ENCODE data around the gene CBR1. TPM values are rescaled to one million over a fixed set of nuclear protein-coding genes. Genes with fewer than 3 reads are reported as not detected.

Gene CBR1
- polyA plus RNA-seq, 3 donors = 36.9 to 114 (median 100) TPM

DNA sequence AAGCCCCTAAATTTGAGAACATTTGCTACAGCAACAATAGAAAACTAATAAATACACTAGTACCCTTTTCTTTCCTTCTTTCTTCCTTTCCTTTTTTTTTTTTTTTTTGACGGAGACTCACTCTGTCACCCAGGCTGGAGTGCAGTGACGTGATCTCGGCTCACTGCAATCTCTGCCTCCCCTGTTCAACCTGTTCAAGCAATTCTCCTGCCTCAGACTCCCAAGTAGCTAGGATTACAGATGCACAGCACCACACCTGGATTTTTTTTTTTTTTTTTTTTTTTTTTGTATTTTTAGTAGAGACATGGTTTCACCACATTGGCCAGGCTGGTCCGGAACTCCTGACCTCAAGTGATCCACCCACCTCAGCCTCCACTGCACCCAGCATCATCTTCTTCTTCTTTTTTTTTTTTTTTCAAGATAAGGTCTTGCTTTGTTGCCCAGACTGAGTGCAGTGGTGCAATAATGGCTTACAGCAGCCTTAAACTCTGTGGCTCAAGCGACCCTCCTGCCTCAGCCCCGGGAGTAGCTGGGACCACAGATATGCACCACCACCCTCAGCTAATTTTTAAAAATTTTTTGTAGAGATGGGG, 45.4 kb downstream of the CBR1 start:
- H2AFZ ChIP-seq (ENCODE audit: insufficient read depth, low read depth, low read length, poor library complexity, severe bottlenecking) = no peak overlapping the region
- Mint-ChIP-seq H3K36me3 (no peaks in the 10 kb centered on the region), H3K27ac (peak overlapping the region in 1 of 7 donors; percentile 78), H3K4me1 (peaks cover 15% of the 10 kb centered on the region), H3K27me3 (ENCODE audit: low read depth in 3 of 3) (peaks cover 0 to 8% (median 1%) of the 10 kb centered on the region in 3 donors), H3K4me3 (no peak overlapping the region), H3K9me3 (peaks cover 0 to 5% (median 0%) of the 10 kb centered on the region in 7 donors)
- peaks cover 10 to 20% of the 10 kb centered on the region in 2 donors for H3K4me1 ChIP-seq (ENCODE audit: control insufficient read depth in 1 of 2, insufficient read depth in 2 of 2, low read length in 2 of 2)
- no peaks in the 10 kb centered on the region for H3K36me3 ChIP-seq (replicated peaks in 1 of 2; ENCODE audit: control insufficient read depth in 1 of 2, insufficient read depth in 2 of 2, low read length in 2 of 2)
- no peak overlapping the region for H3K4me2 ChIP-seq (replicated peaks; ENCODE audit: extremely low read depth, low read length, poor library complexity, severe bottlenecking)
- no peak overlapping the region for H3K4me3 ChIP-seq (replicated peaks in 1 of 3; ENCODE audit: low read depth in 2 of 3, low read length in 3 of 3)
- no CpG with 5 or more reads among the region's 6 CpGs for WGBS (ENCODE audit: insufficient coverage)
- TF ChIP-seq, protein P1, sequence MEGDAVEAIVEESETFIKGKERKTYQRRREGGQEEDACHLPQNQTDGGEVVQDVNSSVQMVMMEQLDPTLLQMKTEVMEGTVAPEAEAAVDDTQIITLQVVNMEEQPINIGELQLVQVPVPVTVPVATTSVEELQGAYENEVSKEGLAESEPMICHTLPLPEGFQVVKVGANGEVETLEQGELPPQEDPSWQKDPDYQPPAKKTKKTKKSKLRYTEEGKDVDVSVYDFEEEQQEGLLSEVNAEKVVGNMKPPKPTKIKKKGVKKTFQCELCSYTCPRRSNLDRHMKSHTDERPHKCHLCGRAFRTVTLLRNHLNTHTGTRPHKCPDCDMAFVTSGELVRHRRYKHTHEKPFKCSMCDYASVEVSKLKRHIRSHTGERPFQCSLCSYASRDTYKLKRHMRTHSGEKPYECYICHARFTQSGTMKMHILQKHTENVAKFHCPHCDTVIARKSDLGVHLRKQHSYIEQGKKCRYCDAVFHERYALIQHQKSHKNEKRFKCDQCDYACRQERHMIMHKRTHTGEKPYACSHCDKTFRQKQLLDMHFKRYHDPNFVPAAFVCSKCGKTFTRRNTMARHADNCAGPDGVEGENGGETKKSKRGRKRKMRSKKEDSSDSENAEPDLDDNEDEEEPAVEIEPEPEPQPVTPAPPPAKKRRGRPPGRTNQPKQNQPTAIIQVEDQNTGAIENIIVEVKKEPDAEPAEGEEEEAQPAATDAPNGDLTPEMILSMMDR (IDR thresholded peaks at IDR 0.05) = no peak
- DNase-seq = no peak
- no peaks in the 10 kb centered on the region for H4K20me1 ChIP-seq (ENCODE audit: insufficient read depth, low read length)
- no peaks in the 10 kb centered on the region for H3K27me3 ChIP-seq (ENCODE audit: control insufficient read depth in 2 of 2, insufficient read depth in 2 of 2, low read length in 2 of 2)
- H3K27ac ChIP-seq (ENCODE audit: low read depth in 1 of 2, low read length in 2 of 2) = no peak overlapping the region
- H3K9me3 ChIP-seq (replicated peaks in 1 of 2; ENCODE audit: control insufficient read depth in 1 of 2, insufficient read depth in 1 of 2, low read length in 2 of 2) = no peaks in the 10 kb centered on the region
- H3K79me2 ChIP-seq (ENCODE audit: insufficient read depth, low read length) = no peaks in the 10 kb centered on the region
- no peak overlapping the region for H3K9ac ChIP-seq (ENCODE audit: insufficient read depth, low read length, poor library complexity, severe bottlenecking)
- intact Hi-C loops (cut with micrococcal nuclease) = loop anchor here in 1 of 2 donors (10.0 kb wide), 1 partner anchor 50 kb away; the partner anchor contains the start of gene SETD4

DNA sequence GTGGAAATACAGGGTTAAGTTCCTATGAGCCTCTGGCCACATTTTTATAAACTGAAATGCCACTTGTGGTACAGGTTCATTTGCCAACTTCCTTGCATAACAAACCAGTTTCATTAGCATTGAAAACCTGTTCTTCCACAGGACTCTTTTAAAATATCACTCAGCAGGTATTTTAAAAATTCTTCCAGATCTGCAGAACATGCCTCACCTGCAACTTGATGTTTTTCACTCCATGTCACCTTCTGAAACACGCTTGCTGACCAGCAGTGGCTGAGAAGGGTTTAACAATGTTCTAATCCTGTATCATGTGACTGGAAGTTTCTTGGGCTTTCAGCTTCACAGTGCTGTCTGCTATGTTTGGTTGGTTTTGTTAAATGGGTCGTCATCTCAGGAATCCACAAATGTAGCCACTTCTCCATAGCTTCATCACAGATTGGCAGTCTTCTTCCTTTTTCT, 47.5 kb downstream of the CBR1 start:
- Histone ChIP-seq H3K4me1 (ENCODE audit: control insufficient read depth in 1 of 2, insufficient read depth in 2 of 2, low read length in 2 of 2) (peaks cover 10 to 20% of the 10 kb centered on the region in 2 donors), H3K4me3 (replicated peaks in 1 of 3; ENCODE audit: low read depth in 2 of 3, low read length in 3 of 3) (no peak overlapping the region), H3K27me3 (ENCODE audit: control insufficient read depth in 2 of 2, insufficient read depth in 2 of 2, low read length in 2 of 2) (no peaks in the 10 kb centered on the region), H3K9ac (ENCODE audit: insufficient read depth, low read length, poor library complexity, severe bottlenecking) (no peak overlapping the region), H4K20me1 (ENCODE audit: insufficient read depth, low read length) (no peaks in the 10 kb centered on the region), H3K9me3 (replicated peaks in 1 of 2; ENCODE audit: control insufficient read depth in 1 of 2, insufficient read depth in 1 of 2, low read length in 2 of 2) (no peaks in the 10 kb centered on the region), H2AFZ (ENCODE audit: insufficient read depth, low read depth, low read length, poor library complexity, severe bottlenecking) (no peak overlapping the region), H3K4me2 (replicated peaks; ENCODE audit: extremely low read depth, low read length, poor library complexity, severe bottlenecking) (no peak overlapping the region), H3K27ac (ENCODE audit: low read depth in 1 of 2, low read length in 2 of 2) (no peak overlapping the region), H3K79me2 (ENCODE audit: insufficient read depth, low read length) (no peaks in the 10 kb centered on the region), H3K36me3 (replicated peaks in 1 of 2; ENCODE audit: control insufficient read depth in 1 of 2, insufficient read depth in 2 of 2, low read length in 2 of 2) (no peaks in the 10 kb centered on the region)
- no peak for DNase-seq
- Mint-ChIP-seq H3K27me3 (ENCODE audit: low read depth in 3 of 3) (peaks cover 0 to 5% (median 1%) of the 10 kb centered on the region in 3 donors), H3K27ac (no peak overlapping the region), H3K36me3 (no peaks in the 10 kb centered on the region), H3K9me3 (peaks cover 0 to 5% (median 0%) of the 10 kb centered on the region in 7 donors), H3K4me1 (peaks cover 15% of the 10 kb centered on the region), H3K4me3 (no peak overlapping the region)
- no CpG with 5 or more reads among the region's 2 CpGs for WGBS (ENCODE audit: insufficient coverage)
- TF ChIP-seq, protein P1 (IDR thresholded peaks at IDR 0.05) = no peak
- intact Hi-C loops (cut with micrococcal nuclease) = loop anchor here in 1 of 2 donors (10.0 kb wide), 1 partner anchor 53 kb away; the partner anchor contains the start of gene SETD4
